Large intestine (tissue), 3 donors: ENCODE data around the gene OPCML. TPM values are rescaled to one million over a fixed set of nuclear protein-coding genes. Genes with fewer than 3 reads are reported as not detected.
A peak's percentile ranks its signal among the peaks of the same experiment; 100 is the strongest.

Experiments
- DNase-seq, 2 donors: peaks; one replicate each; pipeline versions ENCODE4 v3.0.0 to v3.0.0-alpha.2; 2013
- H3K27ac ChIP-seq: one replicate; pipeline ENCODE4 v1.5.1; 2013; ENCODE audit warnings: low read length
- H3K27me3 ChIP-seq: 2 replicates; pipeline ENCODE4 v1.6.1; 2013; ENCODE audit warnings: low read length; ENCODE audit not compliant: control insufficient read depth, insufficient read depth
- H3K36me3 ChIP-seq: 2 replicates; pipeline ENCODE4 v1.6.1; 2013; ENCODE audit warnings: low read length; ENCODE audit not compliant: control insufficient read depth, insufficient read depth
- H3K4me1 ChIP-seq: one replicate; pipeline ENCODE4 v1.6.1; 2013; ENCODE audit warnings: low read length; ENCODE audit not compliant: control insufficient read depth, insufficient read depth
- H3K4me3 ChIP-seq: one replicate; pipeline ENCODE4 v1.5.1; 2013; ENCODE audit warnings: low read length
- H3K9me3 ChIP-seq: one replicate; pipeline ENCODE4 v1.6.1; 2013; ENCODE audit warnings: mild to moderate bottlenecking, low read depth, low read length, moderate library complexity; ENCODE audit not compliant: control insufficient read depth
- WGBS: methylation state at CpG from one replicate; pipeline ENCODE4 v1.1.5; 2013; ENCODE audit warnings: low lambda C conversion rate; ENCODE audit not compliant: insufficient coverage; 5-methylcytosine and 5-hydroxymethylcytosine counted together
- polyA plus RNA-seq: library from polyadenylated mRNA; unstranded; fragments of 120-200 nt; gene quantifications from one replicate; pipeline ENCODE4 v1.2.1, GENCODE V29; 2013

OPCML gene
- polyA plus RNA-seq, 1 donor, result 1.4 TPM

DNA sequence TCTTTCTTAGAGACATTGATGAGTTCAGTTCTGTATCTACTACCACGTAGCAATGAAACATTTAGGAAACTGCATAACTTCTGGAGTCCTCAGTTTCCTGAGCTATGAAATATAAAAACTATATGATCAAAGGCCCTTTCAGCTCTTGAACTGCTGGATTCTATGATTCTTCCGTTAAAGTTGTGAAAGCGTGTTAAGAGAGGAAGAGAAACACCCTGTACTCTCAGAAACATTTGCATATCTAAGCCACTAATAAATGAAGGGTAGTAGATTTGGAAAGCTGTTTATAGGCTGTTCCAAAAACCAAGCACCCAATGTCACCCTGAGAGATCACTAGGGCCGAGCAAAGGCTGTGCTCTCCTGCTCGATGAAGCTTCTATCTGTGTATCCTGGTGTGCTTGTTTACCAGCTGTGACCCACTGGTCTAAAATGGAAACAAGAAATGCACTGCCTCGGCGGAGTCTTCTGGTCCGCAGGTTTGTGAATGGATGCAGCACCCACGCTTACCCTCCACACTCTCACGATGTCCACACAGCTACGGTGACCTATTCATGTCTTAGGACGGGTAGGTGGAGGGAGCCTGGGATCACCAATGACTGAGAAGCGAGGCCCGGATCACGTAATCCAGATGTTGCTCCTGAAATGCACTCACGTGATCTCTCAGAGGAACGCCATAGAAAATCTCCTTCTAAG lies 325.8 kb downstream of the OPCML start:
- no peak overlapping the region for H3K27ac ChIP-seq
- H3K4me3 ChIP-seq, result no peak overlapping the region
- H3K27me3 ChIP-seq, result no peaks in the 10 kb centered on the region
- no peaks in the 10 kb centered on the region for H3K36me3 ChIP-seq
- no peaks in the 10 kb centered on the region for H3K9me3 ChIP-seq
- WGBS, result 93% methylated on average over 5 of the region's 17 CpGs
- no peak for DNase-seq
- H3K4me1 ChIP-seq, result no peaks in the 10 kb centered on the region

DNA sequence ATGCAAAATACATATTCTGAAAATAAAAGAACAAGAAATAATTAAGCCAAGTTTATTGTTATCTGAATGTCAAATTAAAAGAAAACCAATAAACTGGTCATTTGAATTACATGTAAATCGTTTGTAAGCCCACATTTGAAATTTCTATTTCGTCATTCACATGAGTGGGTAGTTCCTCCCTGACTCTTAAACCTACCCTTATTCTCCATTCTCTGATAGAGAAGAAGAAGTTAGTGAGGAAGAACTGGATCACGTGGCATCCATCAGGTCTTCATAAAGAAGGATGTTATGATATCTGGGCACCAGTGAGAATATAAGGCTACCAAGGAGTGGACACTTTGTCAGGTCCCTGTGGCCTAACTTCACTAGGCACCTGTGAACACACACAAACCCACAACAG lies 328.1 kb downstream of the OPCML start:
- Histone ChIP-seq H3K27ac (no peak overlapping the region), H3K27me3 (no peaks in the 10 kb centered on the region), H3K9me3 (no peaks in the 10 kb centered on the region), H3K4me1 (no peaks in the 10 kb centered on the region), H3K4me3 (no peak overlapping the region), H3K36me3 (no peaks in the 10 kb centered on the region)
- no peak for DNase-seq
- 100% methylated on average over 2 of the region's 3 CpGs for WGBS

- H3K27ac ChIP-seq, result no peak overlapping the region
- DNase-seq, result no peak
- no peaks in the 10 kb centered on the region for H3K9me3 ChIP-seq
- H3K4me3 ChIP-seq, result no peak overlapping the region
- H3K36me3 ChIP-seq, result no peaks in the 10 kb centered on the region
- WGBS, result no CpG with 5 or more reads among the region's 8 CpGs
- H3K4me1 ChIP-seq, result no peaks in the 10 kb centered on the region
- H3K27me3 ChIP-seq, result no peaks in the 10 kb centered on the region
These were observed 329.5 kb downstream of the OPCML start for GRCh38 chr11:133202816-133203215.

- H3K9me3 ChIP-seq, result no peaks in the 10 kb centered on the region
- DNase-seq, result no peak
- H3K27ac ChIP-seq, result no peak overlapping the region
- H3K36me3 ChIP-seq, result no peaks in the 10 kb centered on the region
- no peaks in the 10 kb centered on the region for H3K4me1 ChIP-seq
- no peak overlapping the region for H3K4me3 ChIP-seq
- no peaks in the 10 kb centered on the region for H3K27me3 ChIP-seq
- no CpG with 5 or more reads among the region's 5 CpGs for WGBS
These were observed 333.9 kb downstream of the OPCML start for GRCh38 chr11:133198438-133198837.

GRCh38 chr11:133197425-133197824 lies 334.9 kb downstream of the OPCML start:
- no peak overlapping the region for H3K27ac ChIP-seq
- WGBS, result 100% methylated on average over 1 of the region's 4 CpGs
- H3K4me3 ChIP-seq, result no peak overlapping the region
- DNase-seq, result no peak
- H3K4me1 ChIP-seq, result no peaks in the 10 kb centered on the region
- H3K27me3 ChIP-seq, result no peaks in the 10 kb centered on the region
- H3K36me3 ChIP-seq, result no peaks in the 10 kb centered on the region
- no peaks in the 10 kb centered on the region for H3K9me3 ChIP-seq

- Histone ChIP-seq H3K27me3 (no peaks in the 10 kb centered on the region), H3K9me3 (no peaks in the 10 kb centered on the region)
- WGBS, result no CpG with 5 or more reads among the region's 1 CpG
These were observed 340.4 kb downstream of the OPCML start for GRCh38 chr11:133191931-133192330.

DNA sequence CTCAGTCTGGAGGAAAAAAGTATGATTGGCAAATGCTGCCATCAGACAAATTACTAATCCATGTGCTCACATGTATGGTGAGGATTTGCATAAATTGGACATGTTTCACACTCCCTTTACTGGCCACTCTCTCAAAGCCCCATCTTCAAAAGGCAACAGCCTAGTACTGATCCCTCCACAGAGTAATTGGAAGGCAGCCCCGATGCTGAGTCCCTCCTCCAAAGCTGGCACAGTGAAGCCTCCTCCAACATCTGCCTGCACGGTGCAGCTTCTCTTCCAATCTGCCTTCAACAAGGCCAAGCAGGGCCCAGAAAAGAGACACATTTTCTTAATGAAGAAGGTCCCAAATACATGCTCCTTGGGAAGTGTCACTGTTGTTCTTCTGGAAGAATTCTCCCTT lies 350.6 kb downstream of the OPCML start:
- no CpG with 5 or more reads among the region's 2 CpGs for WGBS
- Histone ChIP-seq H3K27me3 (no peaks in the 10 kb centered on the region), H3K9me3 (no peaks in the 10 kb centered on the region), H3K4me3 (no peak overlapping the region), H3K27ac (no peak overlapping the region), H3K4me1 (no peaks in the 10 kb centered on the region), H3K36me3 (no peaks in the 10 kb centered on the region)
- no peak for DNase-seq

More at GRCh38 chr11:133191931-133192330, 340.4 kb downstream of the OPCML start:
- DNase-seq, result no peak
- Histone ChIP-seq H3K4me1 (no peaks in the 10 kb centered on the region), H3K36me3 (no peaks in the 10 kb centered on the region), H3K27ac (no peak overlapping the region), H3K4me3 (no peak overlapping the region)

GRCh38 chr11:133181066-133181465 lies 351.2 kb downstream of the OPCML start:
- Histone ChIP-seq H3K9me3 (no peaks in the 10 kb centered on the region), H3K4me3 (no peak overlapping the region)

DNA sequence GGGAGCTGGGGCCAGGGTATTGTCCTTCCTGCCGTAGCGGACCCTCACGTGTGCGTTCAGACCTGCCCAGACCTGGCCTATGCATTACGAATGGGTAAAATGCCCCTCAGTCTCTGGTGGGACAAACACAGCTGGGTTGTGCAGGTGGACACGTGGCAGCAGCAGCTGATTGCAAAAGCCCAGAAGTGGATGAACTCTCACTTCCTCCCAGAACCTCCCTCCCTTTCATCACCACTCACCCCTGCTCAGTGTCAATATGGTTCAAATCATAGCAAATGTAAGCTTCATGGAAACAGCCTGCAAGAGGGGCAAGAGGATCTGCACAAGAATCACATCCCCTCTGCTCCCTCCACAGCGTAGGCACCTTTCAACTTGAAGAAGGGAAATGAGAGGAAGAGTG lies 352.1 kb downstream of the OPCML start:
- no peaks in the 10 kb centered on the region for H3K9me3 ChIP-seq
- H3K27me3 ChIP-seq, result no peaks in the 10 kb centered on the region
- no peak overlapping the region for H3K27ac ChIP-seq
- DNase-seq, result no peak
- H3K4me3 ChIP-seq, result no peak overlapping the region
- no peaks in the 10 kb centered on the region for H3K36me3 ChIP-seq
- H3K4me1 ChIP-seq, result no peaks in the 10 kb centered on the region
- no CpG with 5 or more reads among the region's 7 CpGs for WGBS

More at GRCh38 chr11:133181066-133181465, 351.2 kb downstream of the OPCML start:
- no CpG with 5 or more reads among the region's 10 CpGs for WGBS
- H3K4me1 ChIP-seq, result no peaks in the 10 kb centered on the region
- H3K27ac ChIP-seq, result no peak overlapping the region
- H3K27me3 ChIP-seq, result no peaks in the 10 kb centered on the region
- no peaks in the 10 kb centered on the region for H3K36me3 ChIP-seq
- peak in 1 of 2 donors; percentile 27 for DNase-seq

DNA sequence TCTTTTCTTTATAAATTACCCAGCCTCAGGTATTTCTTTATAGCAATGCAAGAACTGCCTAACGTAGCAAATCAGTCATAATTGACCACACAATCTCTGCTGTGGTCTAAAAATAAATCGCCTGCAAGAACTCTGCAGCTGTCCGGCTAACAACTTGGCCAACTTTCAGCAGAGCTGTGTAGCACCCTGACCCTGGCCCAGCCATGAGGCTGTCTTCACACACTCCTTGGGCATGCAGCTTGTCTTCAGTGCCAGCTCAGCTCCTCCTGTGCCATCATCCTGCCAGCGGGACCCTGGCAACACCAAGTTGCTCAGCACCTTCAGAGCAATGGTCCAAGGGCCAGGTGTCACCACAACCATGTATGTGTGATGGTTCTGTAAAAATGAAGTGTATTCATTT lies 355.6 kb downstream of the OPCML start:
- Histone ChIP-seq H3K9me3 (no peaks in the 10 kb centered on the region), H3K36me3 (no peaks in the 10 kb centered on the region), H3K4me3 (no peak overlapping the region), H3K4me1 (no peaks in the 10 kb centered on the region), H3K27ac (no peak overlapping the region), H3K27me3 (no peaks in the 10 kb centered on the region)
- no CpG with 5 or more reads among the region's 4 CpGs for WGBS
- no peak for DNase-seq

GRCh38 chr11:133175103-133175502 lies 357.2 kb downstream of the OPCML start:
- WGBS, result 85% methylated on average over 2 of the region's 2 CpGs
- no peak overlapping the region for H3K27ac ChIP-seq
- H3K36me3 ChIP-seq, result no peaks in the 10 kb centered on the region
- H3K4me3 ChIP-seq, result no peak overlapping the region
- no peaks in the 10 kb centered on the region for H3K27me3 ChIP-seq
- H3K4me1 ChIP-seq, result no peaks in the 10 kb centered on the region
- no peak for DNase-seq
- no peaks in the 10 kb centered on the region for H3K9me3 ChIP-seq
